Ovary (tissue), 9 donors: ENCODE measurements around the gene NAGS. TPM values are rescaled to one million over a fixed set of nuclear protein-coding genes. Genes with fewer than 3 reads are reported as not detected.

Experiments
- DNase-seq, 5 donors: peaks; one replicate each; pipeline ENCODE4 v3.0.0-alpha.2; 2019 to 2020
- H3K27ac ChIP-seq, 2 donors: fragments of 200-600 bp; one replicate each; pipeline versions ENCODE4 v1.5.1 to v1.8.0; 2019 to 2022
- H3K27me3 ChIP-seq: fragments of 200-600 bp; one replicate; pipeline ENCODE4 v1.8.0; 2022
- H3K36me3 ChIP-seq: fragments of 200-600 bp; sonication (generic); one replicate; pipeline ENCODE4 v1.5.1; 2019
- H3K4me1 ChIP-seq: one replicate; pipeline ENCODE4 v1.8.1; 2013; ENCODE audit warnings: mild to moderate bottlenecking, moderate library complexity; ENCODE audit not compliant: insufficient read depth
- H3K4me3 ChIP-seq: fragments of 200-600 bp; sonication (generic); one replicate; pipeline ENCODE4 v1.5.1; 2017
- H3K9me3 ChIP-seq, 2 donors: fragments of 200-600 bp in 1 of 2; sonication (generic) in 1 of 2; one replicate each; pipeline versions ENCODE4 v1.5.1 to v1.8.1; 2013 to 2019; ENCODE audit warnings: mild to moderate bottlenecking in 1 of 2, moderate library complexity in 1 of 2
- EP300 ChIP-seq: sonication (generic); formaldehyde crosslinking; IDR thresholded peaks from one replicate; pipeline ENCODE4 v1.6.1; 2017; ENCODE audit warnings: antibody characterized with exemption
- POLR2A ChIP-seq: fragments of 450-650 bp; IDR thresholded peaks from one replicate; pipeline ENCODE4 v1.6.1; 2017; ENCODE audit warnings: antibody characterized with exemption, mild to moderate bottlenecking, moderate library complexity
- WGBS, 3 donors: extraction: QIAGEN DNeasy Blood & Tissue Kit in 1 of 3; methylation state at CpG; one replicate each; pipeline versions ENCODE4 v1.1.5 to v1.1.7; 2013 to 2017; 5-methylcytosine and 5-hydroxymethylcytosine counted together
- intact Hi-C, 4 donors: fragments of 100-400 bp; cut with DNase I; formaldehyde crosslinking; loops; one replicate each; pipeline versions ENCODE4 v1.11.0 to v1.15.1; 2022 to 2023
- polyA plus RNA-seq, 2 donors: library from polyadenylated mRNA; stranded (reverse); fragments of 200-250 nt in 1 of 2; fragments of 350-450 nt in 1 of 2; fragmentation: Illumina TruSeq in 1 of 2; extraction: RNeasy Lipid Tissue Mini Kit (QIAGEN cat#74804) in 1 of 2; gene quantifications; one replicate each; pipeline ENCODE4 v1.2.3, GENCODE V29; 2013 to 2014
- small RNA-seq: library from RNA; depleted of rRNA; stranded (forward); fragments of <200 nt; gene quantifications from one replicate; pipeline ENCODE3, GENCODE V24; 2016
- total RNA-seq, 7 donors: library from RNA; depleted of rRNA in 2 of 7; stranded (reverse); fragments of >200 nt in 2 of 7; fragmentation: NEBNext Ultra II Directional in 3 of 7; extraction: Animal tissue kit (Norgen Biotek cat#: 25700) in 3 of 7; gene quantifications; one replicate each; pipeline versions ENCODE4 v1.1.0 to v1.2.4, GENCODE V29; 2016 to 2023
- TF ChIP-seq, protein P1 (sequence below), 3 donors: fragments of 450-650 bp in 2 of 3; fragments of 200-600 bp in 1 of 3; IDR thresholded peaks; one replicate each; pipeline versions ENCODE4 v1.5.1 to v1.8.0; 2016 to 2022; ENCODE audit warnings: antibody characterized with exemption in 3 of 3, mild to moderate bottlenecking in 1 of 3
- donor health status: DM: no; HTN: no; CAD: no; lungs with moderate emphysema.
- donor health status: DM: no; HTN: no; CAD: no.
- donor health status: Bipolar disorder and iron deficiency.
- donor health status: DM: yes; HTN: yes; CAD: no.
- donor health status: DM: no; HTN: no; CAD: no.
- donor health status: DM: yes; HTN: yes; CAD: no.

The NAGS gene
- total and polyA plus RNA-seq, 9 donors: 0.33 to 1.7 (median 1.3) TPM

DNA sequence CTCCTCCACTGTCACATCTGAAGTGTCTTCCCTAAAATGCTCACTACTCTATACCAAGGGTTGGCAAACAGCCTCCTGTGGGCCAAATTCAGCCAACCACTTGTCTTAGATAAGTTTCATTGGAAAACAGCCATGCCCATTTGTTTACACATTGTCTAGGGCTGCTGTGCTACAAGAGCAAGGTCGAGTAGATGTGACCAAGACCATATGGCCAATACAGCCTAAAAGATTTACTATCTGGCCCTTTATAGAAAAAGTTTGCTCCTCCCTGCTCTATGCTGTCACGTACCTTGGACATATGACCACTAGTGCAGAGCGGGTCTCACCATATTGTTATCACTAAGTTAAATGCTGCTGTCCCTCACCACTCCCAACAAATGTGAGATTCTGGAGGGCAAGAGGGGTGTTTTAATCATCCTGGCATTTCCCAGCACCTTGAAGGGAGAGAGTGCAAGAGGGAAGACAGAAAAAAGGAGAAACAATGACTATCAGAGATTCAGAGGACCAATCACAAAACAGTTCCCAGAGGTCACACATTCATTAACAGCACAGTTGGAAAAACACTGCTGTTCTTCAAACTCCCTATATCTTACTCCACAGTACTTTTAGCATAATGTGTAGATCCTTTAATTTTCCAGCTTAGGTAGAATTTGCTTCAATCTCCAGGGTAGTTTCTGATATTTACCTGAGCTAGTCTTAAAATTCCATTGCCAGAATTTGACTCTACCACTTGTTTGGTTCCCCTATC, 48.9 kb downstream of the NAGS start:
- no peaks in the 10 kb centered on the region for H3K9me3 ChIP-seq
- no peak for DNase-seq
- H3K36me3 ChIP-seq: no peaks in the 10 kb centered on the region

More for the DNA sequence above, 48.9 kb downstream of the NAGS start:
- H3K27ac ChIP-seq: no peak overlapping the region
- TF ChIP-seq EP300 (no peak), POLR2A (no peak)
- TF ChIP-seq, protein P1, sequence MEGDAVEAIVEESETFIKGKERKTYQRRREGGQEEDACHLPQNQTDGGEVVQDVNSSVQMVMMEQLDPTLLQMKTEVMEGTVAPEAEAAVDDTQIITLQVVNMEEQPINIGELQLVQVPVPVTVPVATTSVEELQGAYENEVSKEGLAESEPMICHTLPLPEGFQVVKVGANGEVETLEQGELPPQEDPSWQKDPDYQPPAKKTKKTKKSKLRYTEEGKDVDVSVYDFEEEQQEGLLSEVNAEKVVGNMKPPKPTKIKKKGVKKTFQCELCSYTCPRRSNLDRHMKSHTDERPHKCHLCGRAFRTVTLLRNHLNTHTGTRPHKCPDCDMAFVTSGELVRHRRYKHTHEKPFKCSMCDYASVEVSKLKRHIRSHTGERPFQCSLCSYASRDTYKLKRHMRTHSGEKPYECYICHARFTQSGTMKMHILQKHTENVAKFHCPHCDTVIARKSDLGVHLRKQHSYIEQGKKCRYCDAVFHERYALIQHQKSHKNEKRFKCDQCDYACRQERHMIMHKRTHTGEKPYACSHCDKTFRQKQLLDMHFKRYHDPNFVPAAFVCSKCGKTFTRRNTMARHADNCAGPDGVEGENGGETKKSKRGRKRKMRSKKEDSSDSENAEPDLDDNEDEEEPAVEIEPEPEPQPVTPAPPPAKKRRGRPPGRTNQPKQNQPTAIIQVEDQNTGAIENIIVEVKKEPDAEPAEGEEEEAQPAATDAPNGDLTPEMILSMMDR (IDR thresholded peaks at IDR 0.05): no peak
- H3K27me3 ChIP-seq: no peaks in the 10 kb centered on the region
- intact Hi-C loops: no loop called here
- H3K4me3 ChIP-seq: no peak overlapping the region
- 35 to 52% (median 51%) methylated on average over 3 of the region's 3 CpGs for WGBS, 3 donors
- H3K4me1 ChIP-seq: peaks cover 7% of the 10 kb centered on the region

Small RNA genes within 50 kb of the gene (small RNA-seq; reads per million reads assigned to genes)
- gene RF00012: not detected

Other genes with a start within 250 kb of the NAGS start
- gene SOST, start 245.8 kb upstream of the NAGS start, total RNA-seq: not detected
- gene SOST, start 245.8 kb upstream of the NAGS start, polyA plus RNA-seq: under 1 TPM in 1 of 2 donors, not detected in 1; 0.30 TPM
- 10 to 100 TPM; 14.2 to 38.7 (median 33.0) TPM for gene DUSP3, start 225.6 kb upstream of the NAGS start, total RNA-seq
- gene DUSP3, start 225.6 kb upstream of the NAGS start, polyA plus RNA-seq: 10 to 100 TPM; 13.4 to 60.4 TPM
- under 1 TPM in 1 of 7 donors, not detected in 6; 0.15 TPM for gene CFAP97D1, start 224.2 kb upstream of the NAGS start, total RNA-seq
- gene CFAP97D1, start 224.2 kb upstream of the NAGS start, polyA plus RNA-seq: not detected
- 10 to 100 TPM in 1 of 7 donors, 1 to 10 TPM in 6; 2.7 to 17.2 (median 4.4) TPM for gene MPP3, start 171.5 kb upstream of the NAGS start, total RNA-seq
- gene MPP3, start 171.5 kb upstream of the NAGS start, polyA plus RNA-seq: 1 to 10 TPM; 2.7 to 2.9 TPM
- 1 to 10 TPM in 5 of 7 donors, under 1 TPM in 2; 0.13 to 6.8 (median 1.2) TPM for gene CD300LG, start 157.4 kb upstream of the NAGS start, total RNA-seq
- gene CD300LG, start 157.4 kb upstream of the NAGS start, polyA plus RNA-seq: 1 to 10 TPM; 3.4 to 5.6 TPM
- gene MPP2, start 97.1 kb upstream of the NAGS start, total RNA-seq: 1 to 10 TPM; 3.3 to 6.5 (median 5.6) TPM
- gene MPP2, start 97.1 kb upstream of the NAGS start, polyA plus RNA-seq: 1 to 10 TPM; 2.6 to 2.9 TPM
- not detected for gene PPY, start 62.1 kb upstream of the NAGS start, total RNA-seq
- not detected for gene PPY, start 62.1 kb upstream of the NAGS start, polyA plus RNA-seq
- gene PYY, start 50.7 kb upstream of the NAGS start, total RNA-seq: 1 to 10 TPM in 1 of 7 donors, under 1 TPM in 1, not detected in 5; 0.69 to 1.1 TPM
- gene PYY, start 50.7 kb upstream of the NAGS start, polyA plus RNA-seq: under 1 TPM in 1 of 2 donors, not detected in 1; 0.18 TPM
- gene TMEM101, start 10.3 kb downstream of the NAGS start, total RNA-seq: 10 to 100 TPM; 19.9 to 35.3 (median 23.5) TPM
- gene TMEM101, start 10.3 kb downstream of the NAGS start, polyA plus RNA-seq: 10 to 100 TPM; 20.5 to 32.3 TPM
- gene LSM12, start 62.0 kb downstream of the NAGS start, total RNA-seq: 10 to 100 TPM; 21.3 to 54.6 (median 37.1) TPM
- 10 to 100 TPM; 17.1 to 29.2 TPM for gene LSM12, start 62.0 kb downstream of the NAGS start, polyA plus RNA-seq
- 10 to 100 TPM; 14.4 to 56.7 (median 36.2) TPM for gene G6PC3, start 66.1 kb downstream of the NAGS start, total RNA-seq
- 10 to 100 TPM; 37.1 to 49.1 TPM for gene G6PC3, start 66.1 kb downstream of the NAGS start, polyA plus RNA-seq
- gene HDAC5, start 119.0 kb downstream of the NAGS start, total RNA-seq: 10 to 100 TPM; 35.1 to 97.6 (median 67.2) TPM
- 10 to 100 TPM; 11.4 to 75.8 TPM for gene HDAC5, start 119.0 kb downstream of the NAGS start, polyA plus RNA-seq
- gene HROB, start 137.3 kb downstream of the NAGS start, total RNA-seq: 1 to 10 TPM in 3 of 7 donors, under 1 TPM in 4; 0.86 to 6.3 (median 0.97) TPM
- 1 to 10 TPM; 1.0 TPM for gene HROB, start 137.3 kb downstream of the NAGS start, polyA plus RNA-seq
- gene ASB16, start 166.1 kb downstream of the NAGS start, total RNA-seq: 1 to 10 TPM in 3 of 7 donors, under 1 TPM in 3, not detected in 1; 0.24 to 1.8 (median 0.98) TPM
- 1 to 10 TPM in 1 of 2 donors, under 1 TPM in 1; 0.10 to 1.3 TPM for gene ASB16, start 166.1 kb downstream of the NAGS start, polyA plus RNA-seq
- gene TMUB2, start 182.3 kb downstream of the NAGS start, total RNA-seq: 10 to 100 TPM; 18.7 to 37.0 (median 28.6) TPM
- 10 to 100 TPM; 22.5 to 36.8 TPM for gene TMUB2, start 182.3 kb downstream of the NAGS start, polyA plus RNA-seq
- 10 to 100 TPM; 25.3 to 97.4 (median 72.6) TPM for gene ATXN7L3, start 195.3 kb downstream of the NAGS start, total RNA-seq
- gene ATXN7L3, start 195.3 kb downstream of the NAGS start, polyA plus RNA-seq: 10 to 100 TPM; 33.6 to 45.1 TPM
- gene UBTF, start 215.1 kb downstream of the NAGS start, total RNA-seq: 100 to 1,000 TPM in 1 of 7 donors, 10 to 100 TPM in 6; 29.6 to 128 (median 81.5) TPM
- 10 to 100 TPM; 44.1 to 85.1 TPM for gene UBTF, start 215.1 kb downstream of the NAGS start, polyA plus RNA-seq